Esophagus squamous epithelium (tissue), 4 donors: ENCODE measurements around the gene LRP2.

Source experiments
- CTCF ChIP-seq, 6 experiments: fragments of 450-650 bp in 4 of 6; fragments of 200-600 bp in 2 of 6; sonication (generic) in 2 of 6; IDR thresholded peaks; one replicate each; pipeline ENCODE4 v1.5.1; 2016 to 2019; ENCODE audit warnings: antibody characterized with exemption in 6 of 6, mild to moderate bottlenecking in 4 of 6, moderate library complexity in 4 of 6
- POLR2A ChIP-seq, 4 donors: fragments of 450-650 bp; IDR thresholded peaks; one replicate each; pipeline ENCODE4 v1.6.1; 2017; ENCODE audit warnings: antibody characterized with exemption in 4 of 4, mild to moderate bottlenecking in 4 of 4, moderate library complexity in 3 of 4

DNA sequence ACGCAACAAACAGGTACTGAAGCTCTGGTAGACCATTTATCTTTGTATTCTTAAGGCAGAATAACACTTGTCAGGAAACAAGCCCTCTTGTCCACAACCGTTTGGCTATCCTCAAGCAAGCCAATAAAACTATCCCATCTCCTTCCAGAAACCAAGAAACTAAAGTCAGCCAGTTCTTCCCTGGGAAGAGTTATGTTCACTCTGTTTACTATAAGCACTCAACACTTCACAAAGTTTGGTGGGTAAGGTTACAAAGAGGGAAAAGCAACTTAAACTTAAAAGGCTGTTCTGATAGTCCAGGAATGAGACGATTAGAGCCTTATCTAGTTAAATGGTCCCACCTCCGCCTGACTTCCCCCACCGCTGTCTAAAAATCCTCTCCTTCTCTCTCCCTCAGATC lies 25.6 kb downstream of the LRP2 start:
- TF ChIP-seq POLR2A (IDR thresholded peaks at IDR 0.05) (no peak), CTCF (IDR thresholded peaks at IDR 0.05) (no peak)
